Left lobe of liver (tissue), 2 donors: ENCODE data around the gene MT1M. TPM values are rescaled to one million over a fixed set of nuclear protein-coding genes. Genes with fewer than 3 reads are reported as not detected.
"Not testable (repeated sequence)": the region's sequence is repeated elsewhere in the genome, so short reads cannot be mapped to it uniquely, and the experiment has no call there.

Experiments used
- ATAC-seq: fragments of 200-7000 bp; cut with Tn5 transposase; one replicate; pipeline ENCODE4 v1.9.1; 2020; ENCODE audit warnings: mild to moderate bottlenecking, moderate library complexity
- DNase-seq: peaks from one replicate; pipeline ENCODE4 v3.0.0-alpha.2; 2020; ENCODE audit warnings: low spot score
- total RNA-seq: library from RNA; stranded (reverse); gene quantifications from one replicate; pipeline ENCODE4 v1.2.1, GENCODE V29; 2021
- donor health status: DM: no; HTN: no; CAD: no; lungs with moderate emphysema.
- donor health status: DM: no; HTN: yes; CAD: no.

Gene MT1M
- total RNA-seq, 1 donor from 2014 or later, result 546 TPM

- ATAC-seq (peak; percentile 65), DNase-seq (peak; percentile 98)
These were observed 24.2 kb upstream of the MT1M start, which contains the start of gene MT2A for GRCh38 chr16:56608043-56608875. Gene MT2A (plus strand): TSS chr16:56608584. CDS start chr16:56608656, 72 bp downstream.

GRCh38 chr16:56608876-56609462 lies 23.5 kb upstream of the MT1M start:
- ATAC-seq (peak; percentile 1), DNase-seq (no peak)

- peak; percentile 9 for ATAC-seq
- peak; percentile 81 for DNase-seq
These were observed 23.0 kb upstream of the MT1M start for GRCh38 chr16:56609463-56609921.

GRCh38 chr16:56610017-56610608 lies 22.3 kb upstream of the MT1M start:
- ATAC-seq, result peak; percentile 24
- DNase-seq, result peak; percentile 79

GRCh38 chr16:56610609-56611111 lies 21.8 kb upstream of the MT1M start:
- DNase-seq (peak; percentile 59), ATAC-seq (peak; percentile 3)

- DNase-seq, result peak; percentile 96
These were observed 21.1 kb upstream of the MT1M start for GRCh38 chr16:56611281-56611833.

GRCh38 chr16:56613706-56614105 lies 18.8 kb upstream of the MT1M start:
- ATAC-seq (no peak), DNase-seq (no peak)

More at GRCh38 chr16:56611281-56611833, 21.1 kb upstream of the MT1M start:
- ATAC-seq, result peak; percentile 45

- ATAC-seq (no peak), DNase-seq (no peak)
These were observed 17.9 kb upstream of the MT1M start for GRCh38 chr16:56614549-56614991.

- ATAC-seq (no peak), DNase-seq (no peak)
These were observed 17.1 kb upstream of the MT1M start for GRCh38 chr16:56615353-56615752.

- no peak for DNase-seq
- ATAC-seq, result peak; percentile 51
These were observed 15.7 kb upstream of the MT1M start for GRCh38 chr16:56616608-56617211.

- ATAC-seq, result peak; percentile 97
- peak; percentile 95 for DNase-seq
These were observed 15.0 kb upstream of the MT1M start for GRCh38 chr16:56617212-56618085.

- ATAC-seq (no peak), DNase-seq (no peak)
These were observed 14.3 kb upstream of the MT1M start for GRCh38 chr16:56618138-56618537.

GRCh38 chr16:56620339-56620897 lies 12.0 kb upstream of the MT1M start:
- DNase-seq (no peak), ATAC-seq (no peak)

- ATAC-seq, DNase-seq: not testable (repeated sequence)
These were observed 10.6 kb upstream of the MT1M start for GRCh38 chr16:56621665-56622445.

- ATAC-seq, result not testable (repeated sequence)
These were observed 9.3 kb upstream of the MT1M start for GRCh38 chr16:56623184-56623583.

GRCh38 chr16:56623637-56624036 lies 8.8 kb upstream of the MT1M start:
- no peak for ATAC-seq
- DNase-seq, result no peak

More at GRCh38 chr16:56623184-56623583, 9.3 kb upstream of the MT1M start:
- not testable (repeated sequence) for DNase-seq

- DNase-seq (peak; percentile 93), ATAC-seq (peak; percentile 82)
These were observed 7.1 kb upstream of the MT1M start, which contains the start of gene MT1E for GRCh38 chr16:56625140-56625942. Gene MT1E (plus strand): TSS chr16:56625781. CDS start chr16:56625852, 71 bp downstream.
